ENCODE data around the gene SLC16A1.

DNA sequence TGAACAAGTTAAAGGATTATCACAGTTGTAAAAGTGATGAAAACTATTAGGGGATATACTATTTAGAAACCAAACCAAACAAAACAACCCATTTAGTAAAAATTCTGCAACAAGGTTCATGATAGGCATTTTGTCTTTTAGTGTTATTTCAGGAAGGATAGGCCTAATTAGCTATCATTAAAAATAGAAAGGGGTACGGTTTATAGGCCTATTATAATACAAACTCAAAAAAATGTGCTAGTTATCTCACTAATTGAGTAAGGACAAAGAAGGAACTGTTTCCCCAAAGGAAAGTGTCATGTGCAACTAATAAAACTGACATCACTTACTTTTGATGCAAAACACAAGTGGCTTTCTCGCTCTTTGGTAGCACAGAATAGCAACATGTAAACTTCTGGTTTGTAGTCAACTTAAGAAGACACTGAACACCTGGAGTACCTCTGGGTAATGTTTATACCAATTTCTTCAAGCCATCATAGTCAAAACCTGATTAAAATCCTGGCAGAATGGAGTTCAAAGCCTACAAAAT is 28.5 kb downstream of the SLC16A1 start:
- TF ChIP-seq CTCF (IDR thresholded peaks at IDR 0.05) (no peak), EZH2 (IDR thresholded peaks at IDR 0.05) (no peak)
